Lung microvascular endothelial cell (primary cell): ENCODE data around the gene SYTL2. TPM values are rescaled to one million over a fixed set of nuclear protein-coding genes. Genes with fewer than 3 reads are reported as not detected.

ENCODE experiments used
- DNase-seq, 2 donors: peaks; one replicate each; pipeline versions ENCODE4 v3.0.0 to v3.0.0-alpha.2; 2010; ENCODE audit warnings: low read depth in 2 of 2
- total RNA-seq: library from RNA; depleted of rRNA; stranded (reverse); fragments of >200 nt; gene quantifications from 2 replicates; pipeline ENCODE4 v1.2.1, GENCODE V29; 2014

Gene SYTL2
- total RNA-seq, 1 donor from 2014 or later, result 0.20 TPM

DNA sequence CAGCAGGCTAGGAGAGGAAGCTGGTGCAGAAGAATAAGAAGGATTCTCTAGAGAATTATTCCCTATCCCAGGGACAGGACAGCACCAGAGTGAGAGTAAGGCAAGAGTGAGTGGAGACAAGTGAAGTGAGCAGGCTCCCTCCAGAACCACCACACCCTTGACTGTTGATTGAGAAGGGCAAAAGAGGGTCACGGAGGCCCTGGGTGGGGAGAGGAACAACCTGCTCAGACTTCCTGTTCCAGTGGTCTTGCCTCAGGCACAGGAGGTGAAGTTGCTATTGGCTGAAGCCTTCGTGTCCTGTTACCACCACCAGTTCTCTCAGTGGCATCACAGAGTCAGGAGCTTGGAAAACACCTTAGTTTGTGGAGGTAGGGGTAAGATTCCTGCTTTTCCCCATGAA lies 73.2 kb downstream of the SYTL2 start:
- no peak for DNase-seq

DNA sequence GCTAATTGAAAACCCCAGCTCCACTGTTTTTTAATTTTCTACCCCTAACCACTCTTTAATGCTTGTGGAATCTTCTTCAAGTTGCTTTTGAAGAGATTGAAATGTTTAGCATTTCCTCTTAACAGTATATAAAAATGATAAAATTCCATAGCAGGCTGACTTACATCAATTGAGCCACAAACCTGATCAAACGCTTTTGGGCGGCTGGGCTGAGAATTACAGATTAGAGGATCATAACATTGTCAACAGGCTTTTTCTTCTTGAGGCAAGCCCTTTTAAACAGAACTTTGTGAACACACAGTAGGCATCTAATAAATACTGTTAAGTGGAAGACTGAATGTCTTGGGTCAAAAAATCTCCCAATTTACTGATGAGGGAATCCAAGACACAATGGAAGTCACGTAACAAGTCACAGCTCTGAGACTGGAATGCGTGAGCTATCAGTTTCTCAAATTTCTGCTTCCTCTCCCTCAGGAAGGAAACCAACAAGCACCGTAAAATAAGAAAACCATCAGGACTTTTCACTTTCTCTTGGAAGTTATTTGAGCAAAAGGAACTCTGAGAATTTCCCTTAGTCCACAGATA lies 75.0 kb downstream of the SYTL2 start:
- peak in 1 of 2 donors; percentile 24 for DNase-seq

DNA sequence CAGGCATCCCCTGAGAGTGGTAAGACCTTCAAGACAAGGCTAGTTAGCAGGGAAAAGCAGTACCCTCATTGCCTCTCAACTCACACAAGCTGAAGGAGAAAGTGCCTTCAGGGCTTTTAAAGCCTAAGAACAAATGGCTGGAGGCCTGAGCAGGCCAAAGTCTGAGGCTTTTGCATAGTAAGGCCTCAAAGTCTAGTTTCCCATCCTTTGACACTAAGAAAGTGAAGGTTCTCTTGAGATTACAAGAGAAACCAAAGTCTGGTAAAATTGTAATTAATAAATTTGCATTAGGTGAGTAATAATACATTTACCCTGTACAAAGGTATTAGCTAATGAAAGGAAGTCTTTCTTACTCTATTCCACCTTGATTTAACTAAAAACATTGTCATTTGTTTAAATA lies 78.0 kb downstream of the SYTL2 start:
- no peak for DNase-seq

DNA sequence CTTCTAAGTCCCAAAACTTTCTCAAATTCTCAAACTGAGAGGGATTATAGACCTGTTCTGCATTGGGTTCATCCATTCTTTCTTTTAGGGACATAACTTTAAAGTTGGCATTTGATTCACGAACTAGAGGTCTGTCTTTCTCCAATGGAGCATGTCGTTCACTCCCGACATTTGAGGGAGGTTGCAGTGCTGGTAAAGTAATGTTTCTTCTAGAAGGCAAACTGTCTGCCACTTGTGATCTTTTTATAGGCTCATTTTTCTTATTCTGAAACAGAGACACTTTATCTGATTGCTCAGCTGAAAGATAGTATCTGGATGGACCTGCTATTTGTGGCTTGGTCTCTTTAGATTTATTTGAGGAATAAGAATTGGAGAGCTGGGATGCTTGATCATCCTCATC lies 84.6 kb downstream of the SYTL2 start:
- no peak for DNase-seq

DNA sequence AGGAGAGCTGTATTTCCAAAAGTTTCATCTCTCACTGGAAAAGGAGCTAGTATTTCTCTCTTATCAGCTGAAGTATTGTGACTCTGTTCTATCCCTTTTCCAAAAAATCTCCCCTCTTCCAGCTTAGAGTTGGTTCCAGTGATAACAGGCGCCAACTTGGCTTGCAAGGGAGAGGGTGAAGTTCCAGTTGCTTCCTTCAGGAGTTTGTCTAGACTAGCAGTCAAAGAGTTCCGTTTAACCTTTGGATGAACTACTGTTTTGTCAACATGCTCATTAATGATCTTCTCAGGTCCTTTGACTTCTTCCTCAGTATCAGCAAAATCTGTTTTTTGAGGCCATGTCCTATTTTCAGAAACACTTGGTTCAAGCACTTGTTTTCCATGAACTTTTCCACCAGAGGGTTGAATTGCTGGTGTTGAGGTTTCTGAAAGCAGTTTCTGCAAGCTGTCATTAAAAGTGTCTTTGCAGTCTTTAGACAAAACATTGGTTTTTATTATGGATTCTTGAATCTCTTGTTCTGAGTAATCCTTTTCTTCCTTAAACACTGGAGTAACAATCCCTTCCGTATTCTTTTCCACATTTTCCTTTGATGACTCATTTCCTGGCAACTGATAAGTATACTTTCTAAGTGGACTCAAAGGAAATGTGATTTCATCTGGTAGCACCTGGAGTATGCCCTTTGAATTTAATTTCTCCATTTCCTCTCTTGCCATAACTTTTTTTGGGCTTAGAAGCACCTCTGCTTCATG lies 85.3 kb downstream of the SYTL2 start:
- DNase-seq, result peak in 1 of 2 donors; percentile 91

DNA sequence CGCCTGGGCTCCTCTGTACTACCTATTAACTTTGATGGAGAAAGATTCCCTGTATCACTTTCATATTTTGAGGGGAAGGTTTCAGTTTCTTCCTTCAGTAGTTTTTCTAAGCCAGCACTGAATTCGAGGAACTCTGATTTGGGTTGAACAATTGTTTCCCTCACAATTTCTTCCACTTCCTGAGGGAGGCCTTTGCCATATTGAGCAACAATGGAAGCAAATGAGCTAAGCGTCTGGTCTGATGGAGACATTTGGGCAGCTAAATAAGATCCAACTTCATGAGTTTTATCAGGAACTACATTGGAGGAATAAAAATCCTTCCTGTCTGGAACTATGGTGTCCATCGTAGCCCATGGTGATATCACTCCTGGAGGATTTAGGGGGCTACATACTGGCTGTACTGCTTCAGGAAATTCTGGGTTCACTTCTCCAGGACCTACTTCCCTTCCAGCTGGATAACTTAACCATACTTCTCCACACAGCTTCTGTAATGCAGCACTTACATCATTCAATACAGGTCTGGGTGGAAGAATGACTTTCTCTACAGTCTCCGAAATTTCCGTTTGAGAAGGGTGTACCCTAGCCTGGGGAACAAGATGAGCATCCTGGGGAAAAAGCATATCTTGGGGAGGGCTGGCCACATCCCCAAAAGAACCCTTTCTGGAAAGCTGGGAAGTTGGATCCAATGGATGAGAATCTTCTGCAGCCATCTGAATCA lies 86.0 kb downstream of the SYTL2 start:
- peak in 1 of 2 donors; percentile 27 for DNase-seq

DNA sequence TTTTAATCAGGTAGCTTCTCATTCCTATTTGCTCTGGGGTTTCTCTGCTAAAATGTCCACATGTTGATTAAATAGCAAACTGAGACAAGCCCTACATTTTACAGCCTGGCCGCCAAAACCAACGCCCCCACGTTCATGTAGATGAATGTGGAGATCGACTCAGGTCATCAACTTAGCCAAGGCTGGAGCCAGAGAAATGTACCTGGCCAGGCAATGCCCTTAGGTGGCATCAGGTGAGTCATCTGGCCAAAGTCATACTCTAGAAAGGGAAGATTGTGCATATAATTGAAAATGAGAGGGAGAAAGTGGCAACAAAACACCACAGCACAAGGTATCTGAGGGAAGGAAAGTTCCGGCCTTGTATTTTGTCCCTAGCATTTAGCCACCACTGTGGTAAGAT lies 87.9 kb downstream of the SYTL2 start:
- no peak for DNase-seq

DNA sequence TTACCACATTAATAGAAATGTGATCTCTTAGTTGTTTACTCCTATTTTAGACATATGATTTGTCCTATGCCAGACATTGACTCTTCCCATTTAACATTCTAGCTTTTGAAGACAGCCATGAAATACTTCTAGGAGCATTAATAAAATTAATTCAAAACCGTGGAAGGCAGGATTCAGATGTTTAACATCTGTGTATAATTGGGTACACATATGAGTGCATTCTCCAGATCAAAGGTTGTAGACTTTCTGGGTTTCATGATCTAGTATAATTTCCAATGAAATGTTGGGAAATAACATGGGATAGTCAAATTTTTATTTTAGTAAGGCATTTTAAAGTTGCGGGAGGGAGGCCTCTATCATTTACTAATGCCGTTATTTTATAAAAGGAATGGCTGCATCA lies 89.8 kb downstream of the SYTL2 start:
- no peak for DNase-seq

DNA sequence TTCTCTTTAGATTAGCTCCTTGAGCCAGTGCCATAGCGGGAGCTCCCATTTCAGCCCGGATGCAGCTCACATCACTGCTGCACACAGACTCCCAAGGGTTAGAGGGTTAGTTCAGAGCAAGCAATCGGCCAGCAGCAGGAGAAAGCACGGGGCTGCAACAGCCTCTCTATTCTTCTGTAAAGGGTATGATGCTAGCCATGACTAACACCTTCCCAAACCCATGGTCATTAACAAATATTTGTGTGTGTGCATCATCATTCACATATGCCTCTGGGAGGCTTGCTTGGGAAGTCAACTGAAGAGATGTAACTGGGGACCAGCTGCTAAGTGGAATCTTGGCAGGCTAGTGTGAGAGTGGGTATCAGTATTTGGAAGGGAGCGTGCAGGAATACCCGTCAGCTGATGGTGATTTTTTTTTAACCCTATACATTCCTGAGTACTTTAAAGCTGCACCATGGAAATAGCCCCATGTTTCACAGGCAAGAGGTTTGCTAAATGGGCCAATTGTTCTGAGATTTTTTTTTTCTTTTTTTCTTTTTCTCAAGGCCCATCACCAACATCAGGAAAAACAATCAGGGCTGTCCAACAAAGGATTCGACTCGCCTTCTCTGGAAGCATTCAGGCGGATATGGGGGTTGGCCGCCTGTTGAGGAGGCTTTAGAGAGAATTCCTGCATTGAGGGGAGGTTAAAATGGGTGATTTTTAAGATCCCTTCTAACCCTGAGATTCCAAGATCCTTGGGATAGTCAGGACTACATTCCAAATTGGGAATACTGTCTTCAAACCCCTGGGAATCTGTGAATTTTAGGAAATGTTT lies 91.7 kb downstream of the SYTL2 start:
- peak in 1 of 2 donors; percentile 51 for DNase-seq

DNA sequence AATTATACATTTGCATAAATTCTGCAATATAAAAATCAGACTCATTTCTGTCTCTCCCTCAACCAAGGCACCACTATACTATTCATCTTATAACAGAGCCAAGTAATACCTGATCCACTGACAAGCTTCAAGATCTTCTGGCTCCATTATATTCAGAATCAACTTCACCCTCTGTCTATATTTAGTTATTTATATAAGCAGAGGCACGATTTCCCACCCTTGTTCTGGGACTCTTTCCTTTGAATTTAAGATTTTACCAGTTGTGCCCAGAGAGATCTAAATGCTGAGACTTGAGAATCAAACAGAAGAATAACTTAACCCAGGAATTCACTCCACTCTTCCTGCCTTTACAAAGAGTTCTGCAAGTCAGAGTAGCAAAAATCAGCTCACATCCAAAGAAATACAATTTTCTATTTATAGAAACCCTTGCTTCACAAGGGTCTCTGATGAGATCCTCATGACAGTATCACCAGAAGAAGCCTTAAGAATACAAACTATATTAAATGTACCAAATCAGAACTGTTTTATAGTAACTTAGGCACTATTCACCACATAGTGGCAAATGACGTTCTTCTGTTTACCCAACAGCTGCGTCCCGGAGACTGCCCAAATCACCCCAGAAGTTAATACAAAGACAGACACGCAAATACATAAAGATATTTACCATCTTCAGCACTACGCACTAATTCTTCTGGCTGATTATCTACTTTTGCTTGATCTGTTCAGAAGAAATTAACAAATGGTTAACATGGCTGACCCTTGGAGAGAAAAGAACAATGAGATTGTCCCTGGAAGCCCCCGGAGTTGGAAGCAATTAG lies 92.6 kb downstream of the SYTL2 start:
- DNase-seq, result no peak

DNA sequence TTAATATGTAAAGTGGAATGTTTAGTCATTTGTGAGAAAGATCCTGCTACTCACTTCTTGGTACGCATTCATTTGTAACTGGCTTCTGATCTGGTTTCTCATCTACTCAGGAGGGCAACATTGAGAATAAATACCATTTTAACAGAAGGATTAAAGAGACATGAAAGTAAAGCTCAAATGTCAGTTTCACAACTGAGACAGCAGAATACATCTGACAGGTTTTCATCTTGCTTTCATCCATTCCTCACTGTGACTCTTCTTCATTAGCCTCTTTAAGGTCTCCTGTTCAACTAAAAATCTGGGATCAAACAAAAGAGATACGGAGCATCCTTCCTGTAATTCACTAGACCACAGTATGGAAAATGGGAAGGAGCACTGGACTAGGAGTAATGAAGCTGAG lies 93.5 kb downstream of the SYTL2 start:
- no peak for DNase-seq

DNA sequence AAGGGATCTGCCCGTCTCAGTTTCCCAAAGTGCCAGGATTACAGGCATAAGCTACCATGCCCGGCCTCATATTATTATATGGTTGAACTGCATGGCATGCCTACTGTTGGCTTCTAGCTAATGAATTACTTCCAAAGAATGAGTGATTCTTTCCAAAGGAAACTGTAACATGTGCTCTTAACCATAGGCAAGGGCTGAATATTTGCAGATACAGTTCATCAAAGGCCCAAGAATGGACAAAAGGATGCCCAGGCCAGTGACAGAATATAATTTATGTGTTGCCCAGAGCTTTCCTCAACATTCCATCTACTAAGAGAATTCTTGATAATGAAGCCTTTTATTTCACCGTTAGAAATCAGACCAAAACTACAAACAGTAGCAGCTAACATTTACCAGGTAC lies 98.0 kb downstream of the SYTL2 start:
- DNase-seq, result no peak

DNA sequence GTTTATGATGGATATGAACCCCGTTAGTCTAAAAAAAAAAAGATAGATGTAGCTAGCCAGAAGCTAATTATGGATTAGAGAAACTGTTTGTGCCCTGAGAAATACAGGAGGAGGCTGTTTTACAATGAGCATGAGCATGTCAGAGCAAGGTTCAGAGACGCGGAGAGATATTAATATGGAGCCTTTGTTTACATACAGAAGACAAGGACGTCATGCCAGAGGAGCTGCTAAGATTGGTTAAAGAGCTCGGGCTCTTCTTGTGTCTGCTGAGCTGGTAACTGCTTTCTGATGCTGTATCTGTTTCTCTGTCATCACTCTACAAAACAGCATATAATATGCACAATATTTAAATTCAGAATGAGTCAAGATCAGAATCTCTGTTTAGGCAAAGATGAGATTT lies 100.0 kb downstream of the SYTL2 start:
- no peak for DNase-seq

DNA sequence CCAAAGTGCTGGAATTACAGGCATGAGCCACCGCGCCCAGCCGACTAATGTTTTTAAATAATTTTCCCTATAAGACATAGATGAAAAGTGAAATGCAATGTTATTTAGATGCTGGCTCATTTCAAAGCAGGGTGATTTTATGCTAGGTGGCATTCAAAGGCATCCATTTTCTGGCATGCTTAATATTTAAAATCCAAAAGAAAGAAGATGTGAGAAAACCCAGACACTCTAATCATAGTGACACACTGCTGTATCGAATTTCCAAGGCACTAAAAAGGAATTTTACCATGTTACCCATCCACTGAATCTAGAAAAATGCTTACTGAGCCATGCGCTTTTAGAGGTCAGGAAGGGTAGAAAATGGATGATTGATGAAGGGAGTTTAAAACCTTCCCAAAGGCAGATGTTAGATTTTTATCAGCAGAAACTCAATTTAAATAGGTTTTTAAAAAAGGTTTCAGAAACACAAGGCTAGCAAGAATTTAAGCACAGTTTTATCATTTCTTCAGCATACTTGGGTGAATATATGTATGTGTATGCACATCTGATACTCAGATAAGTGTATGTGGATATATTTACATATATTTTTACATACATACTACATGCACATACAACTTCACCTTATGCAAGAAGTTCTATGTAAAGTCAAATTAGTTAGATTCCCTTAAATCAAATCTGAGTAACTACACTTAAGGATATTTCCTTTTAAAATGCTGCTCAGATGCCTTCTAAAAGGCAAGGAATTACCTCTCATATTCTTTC lies 100.8 kb downstream of the SYTL2 start:
- DNase-seq, result no peak

DNA sequence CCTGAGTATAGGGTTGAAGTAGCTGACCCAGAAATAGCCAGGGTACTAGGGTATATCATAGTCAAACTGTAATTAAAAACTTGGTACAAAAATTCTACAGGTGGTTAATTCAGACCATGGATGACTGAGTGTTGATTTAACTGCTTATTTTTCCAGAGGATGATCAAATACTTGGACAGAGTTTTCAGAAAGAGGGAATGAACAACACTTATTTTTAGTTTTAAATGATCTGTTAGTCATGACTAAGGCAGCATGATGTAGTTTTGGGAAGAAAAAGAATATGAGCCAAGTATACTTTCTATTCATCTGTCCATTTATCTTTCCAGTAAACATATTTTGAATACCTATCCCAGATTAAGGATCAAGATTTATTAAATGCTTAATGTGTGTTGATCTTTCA lies 105.1 kb downstream of the SYTL2 start:
- DNase-seq, result no peak

DNA sequence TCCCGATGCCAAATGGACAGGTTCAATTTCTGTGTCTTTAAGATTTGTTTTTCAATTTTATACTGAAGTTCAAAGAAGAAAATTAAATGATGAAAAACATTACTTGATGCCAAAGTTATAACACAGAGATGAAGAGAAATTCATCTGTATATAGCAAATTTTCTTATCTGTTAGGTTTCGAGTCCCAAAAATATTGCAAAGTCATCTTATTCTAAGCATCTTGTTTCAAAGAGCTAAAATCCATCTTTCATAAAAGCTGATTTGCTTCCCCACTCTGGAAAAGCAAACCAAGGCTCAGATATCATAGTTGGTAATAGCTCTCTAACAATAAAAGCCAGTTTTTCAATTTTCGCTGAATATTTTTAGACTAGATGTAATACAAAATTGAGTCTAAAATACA lies 106.0 kb downstream of the SYTL2 start:
- DNase-seq, result no peak

DNA sequence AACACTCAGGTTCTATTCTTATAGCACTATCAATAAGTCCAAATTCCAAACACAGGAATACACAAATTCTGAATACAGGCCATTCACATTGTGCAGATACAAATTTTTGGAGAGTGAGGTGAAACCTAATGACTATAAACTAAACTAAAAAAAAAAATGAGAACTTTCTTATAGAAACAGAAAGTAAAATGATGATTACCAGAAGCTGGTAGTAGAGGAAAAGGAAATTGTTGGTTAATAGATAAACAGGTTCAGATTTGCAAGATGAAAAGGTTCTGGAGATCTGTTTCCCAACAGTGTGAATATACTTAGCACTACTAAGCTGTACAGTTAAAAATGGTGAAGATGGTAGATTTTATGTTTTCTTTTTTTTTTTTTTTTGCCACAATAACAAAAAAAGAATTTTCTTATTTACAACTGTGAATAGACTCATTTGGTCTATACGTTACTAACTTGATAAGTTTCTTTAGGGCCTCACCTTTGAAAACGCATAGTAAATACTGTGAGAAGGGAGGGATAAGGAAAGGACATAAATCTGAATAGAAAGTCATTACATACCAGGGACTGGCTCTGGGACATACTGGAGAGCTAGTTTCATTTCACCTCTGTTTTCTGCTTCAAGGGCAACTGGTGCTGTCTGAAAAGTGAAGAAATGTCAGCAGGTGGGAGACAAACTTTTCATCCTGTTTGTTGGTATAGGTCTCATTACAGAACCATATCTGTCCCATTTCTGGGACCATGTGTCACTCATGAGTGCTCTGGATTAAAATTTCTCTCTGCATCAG lies 110.8 kb downstream of the SYTL2 start:
- no peak for DNase-seq

DNA sequence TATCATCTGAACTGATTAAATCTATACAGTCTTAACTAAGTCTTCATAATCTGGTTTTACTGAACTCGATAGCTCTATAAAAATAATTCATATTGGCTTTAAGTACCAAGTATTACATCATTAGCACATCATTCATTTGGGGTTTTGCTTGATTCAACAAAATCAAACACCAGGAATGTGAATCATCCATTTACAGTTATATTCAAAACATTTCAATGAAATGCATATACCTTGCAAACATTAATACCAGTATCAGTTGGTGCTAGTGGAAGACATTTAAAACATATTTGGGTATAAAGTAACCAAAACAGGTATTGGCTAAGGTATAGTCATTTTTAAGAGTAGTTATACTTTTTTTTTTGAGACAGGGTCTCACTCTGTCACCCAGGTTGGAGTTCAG lies 112.7 kb downstream of the SYTL2 start:
- DNase-seq, result no peak

DNA sequence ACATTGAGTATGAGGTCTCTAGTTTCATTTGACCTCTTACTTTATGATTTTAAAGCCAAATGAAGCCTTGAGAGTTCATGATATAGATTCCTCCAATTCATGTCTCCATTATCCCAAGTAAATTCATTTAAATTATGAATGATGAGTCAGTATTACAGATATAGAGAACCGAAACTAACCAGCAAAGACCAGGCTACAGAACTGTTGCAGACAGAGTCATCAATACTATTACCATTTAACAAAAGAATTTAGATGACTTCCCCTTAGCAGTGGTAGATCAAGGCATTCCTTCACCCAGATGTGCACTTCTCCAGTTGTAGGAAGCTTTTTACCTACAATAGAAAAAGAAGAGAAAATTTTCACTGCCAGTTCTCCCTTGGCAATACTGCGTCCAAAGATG lies 113.2 kb downstream of the SYTL2 start:
- DNase-seq, result no peak

DNA sequence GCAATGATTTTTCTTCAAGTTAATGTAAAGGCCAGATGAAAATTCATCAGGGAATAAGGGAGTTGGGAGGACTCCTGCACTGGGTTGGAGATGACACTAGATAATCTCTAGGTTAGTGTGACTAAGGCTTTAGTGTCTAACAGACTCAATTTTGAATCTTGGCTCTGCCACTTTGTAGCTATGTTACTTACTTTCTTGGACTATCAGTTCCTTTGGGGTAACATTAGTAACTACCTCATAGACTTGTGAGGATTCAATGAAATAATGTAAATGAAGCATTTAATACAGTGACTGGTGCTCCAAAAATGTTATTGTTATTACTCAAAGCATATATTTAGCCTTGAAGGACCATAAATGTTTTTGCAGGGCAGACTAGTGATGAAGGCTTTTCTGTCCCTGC lies 115.4 kb downstream of the SYTL2 start:
- no peak for DNase-seq
